DND-41 (cell line): Measurements from ENCODE around the gene ABCC8.
A peak's percentile ranks its signal among the peaks of the same experiment; 100 is the strongest.

Experiments used
- ATAC-seq: fragments of 200-7000 bp; cut with Tn5 transposase; 3 replicates; pipeline ENCODE4 v1.9.1; 2021; ENCODE audit warnings: low read depth; ENCODE audit not compliant: insufficient read depth
- DNase-seq: peaks from one replicate; pipeline ENCODE4 v3.0.0-alpha.2; 2020
- H2AFZ ChIP-seq: 2 replicates; pipeline ENCODE4 v1.6.0; 2012; ENCODE audit warnings: low read depth, low read length
- H3K27ac ChIP-seq: 2 replicates; pipeline ENCODE4 v1.5.1; 2012; ENCODE audit warnings: low read length, inconsistent platforms
- H3K27me3 ChIP-seq: fragments of 200-600 bp; sonication (generic); 2 replicates; pipeline ENCODE4 v1.6.0; 2012; ENCODE audit warnings: low read length, mild to moderate bottlenecking, inconsistent platforms; ENCODE audit not compliant: insufficient read depth, poor library complexity
- H3K36me3 ChIP-seq: 2 replicates; pipeline ENCODE4 v1.5.1; 2012; ENCODE audit warnings: low read length, inconsistent platforms; ENCODE audit not compliant: insufficient read depth
- H3K4me1 ChIP-seq: 2 replicates; pipeline ENCODE4 v1.5.1; 2012; ENCODE audit warnings: mild to moderate bottlenecking, low read length; ENCODE audit not compliant: insufficient read depth
- H3K4me2 ChIP-seq: 2 replicates; pipeline ENCODE4 v1.6.0; 2012; ENCODE audit warnings: mild to moderate bottlenecking, moderate library complexity, low read length, inconsistent platforms; ENCODE audit not compliant: insufficient read depth
- H3K4me3 ChIP-seq, 2 experiments: fragments of 200-600 bp in 1 of 2; shearing (Covaris generic) in 1 of 2; 2 replicates each; pipeline ENCODE4 v1.5.1; 2012 to 2016; ENCODE audit warnings: inconsistent platforms in 2 of 2, low read length in 2 of 2, mild to moderate bottlenecking in 2 of 2, low read depth in 1 of 2, moderate library complexity in 1 of 2
- H3K79me2 ChIP-seq: 2 replicates; pipeline ENCODE4 v1.6.0; 2012; ENCODE audit warnings: low read length, inconsistent platforms; ENCODE audit not compliant: insufficient read depth
- H3K9ac ChIP-seq: 2 replicates; pipeline ENCODE4 v1.6.0; 2012; ENCODE audit warnings: low read depth, mild to moderate bottlenecking, inconsistent platforms, low read length, moderate library complexity
- H3K9me3 ChIP-seq: 2 replicates; pipeline ENCODE4 v1.5.1; 2012; ENCODE audit warnings: low read length, moderate library complexity, mild to moderate bottlenecking, inconsistent platforms; ENCODE audit not compliant: insufficient read depth, severe bottlenecking
- H4K20me1 ChIP-seq: 2 replicates; pipeline ENCODE4 v1.6.0; 2012; ENCODE audit warnings: low read length; ENCODE audit not compliant: insufficient read depth
- EZH2 ChIP-seq: IDR thresholded peaks from 3 replicates; pipeline ENCODE4 v1.6.1; 2012; ENCODE audit warnings: borderline replicate concordance, low read depth, mild to moderate bottlenecking, moderate library complexity, low read length, inconsistent platforms; ENCODE audit not compliant: severe bottlenecking
- TF ChIP-seq, protein P1 (sequence below): IDR thresholded peaks from 2 replicates; pipeline ENCODE4 v1.5.1; 2012; ENCODE audit warnings: borderline replicate concordance, low read length, moderate library complexity, mild to moderate bottlenecking; ENCODE audit not compliant: poor library complexity, severe bottlenecking; ENCODE audit errors: extremely low read depth

ABCC8 gene

DNA sequence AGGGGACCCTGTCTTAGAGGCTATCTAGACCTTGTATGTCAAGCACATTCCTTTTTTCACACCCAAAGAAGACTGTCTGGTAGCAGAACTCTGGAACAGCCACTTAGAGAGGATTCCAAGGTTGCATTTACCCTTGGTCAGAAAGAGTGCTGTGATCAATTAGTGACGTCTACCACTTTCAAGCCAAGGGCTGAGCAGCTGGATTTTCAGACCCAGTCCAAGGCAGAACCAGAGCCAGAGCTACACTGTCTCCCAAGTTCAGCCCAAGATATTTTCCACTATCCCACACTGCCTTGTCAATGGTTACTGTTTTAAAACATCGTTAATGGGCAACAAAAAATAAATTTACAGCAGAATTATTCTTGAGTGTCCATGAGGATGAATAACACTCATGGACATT, 24.0 kb downstream of the ABCC8 start:
- H2AFZ ChIP-seq, result no peak overlapping the region
- H4K20me1 ChIP-seq, result no peaks in the 10 kb centered on the region
- DNase-seq (no peak), ATAC-seq (no peak)
- no peaks in the 10 kb centered on the region for H3K79me2 ChIP-seq
- H3K9me3 ChIP-seq, result no peaks in the 10 kb centered on the region
- 0 out of 2 replicates have a peak, but pooled peaks cover 3% of the 10 kb centered on the region for H3K36me3 ChIP-seq
- TF ChIP-seq, protein P1, sequence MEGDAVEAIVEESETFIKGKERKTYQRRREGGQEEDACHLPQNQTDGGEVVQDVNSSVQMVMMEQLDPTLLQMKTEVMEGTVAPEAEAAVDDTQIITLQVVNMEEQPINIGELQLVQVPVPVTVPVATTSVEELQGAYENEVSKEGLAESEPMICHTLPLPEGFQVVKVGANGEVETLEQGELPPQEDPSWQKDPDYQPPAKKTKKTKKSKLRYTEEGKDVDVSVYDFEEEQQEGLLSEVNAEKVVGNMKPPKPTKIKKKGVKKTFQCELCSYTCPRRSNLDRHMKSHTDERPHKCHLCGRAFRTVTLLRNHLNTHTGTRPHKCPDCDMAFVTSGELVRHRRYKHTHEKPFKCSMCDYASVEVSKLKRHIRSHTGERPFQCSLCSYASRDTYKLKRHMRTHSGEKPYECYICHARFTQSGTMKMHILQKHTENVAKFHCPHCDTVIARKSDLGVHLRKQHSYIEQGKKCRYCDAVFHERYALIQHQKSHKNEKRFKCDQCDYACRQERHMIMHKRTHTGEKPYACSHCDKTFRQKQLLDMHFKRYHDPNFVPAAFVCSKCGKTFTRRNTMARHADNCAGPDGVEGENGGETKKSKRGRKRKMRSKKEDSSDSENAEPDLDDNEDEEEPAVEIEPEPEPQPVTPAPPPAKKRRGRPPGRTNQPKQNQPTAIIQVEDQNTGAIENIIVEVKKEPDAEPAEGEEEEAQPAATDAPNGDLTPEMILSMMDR, result no peak
- no peak for TF ChIP-seq EZH2
- no peak overlapping the region for H3K4me3 ChIP-seq
- H3K27me3 ChIP-seq, result no peaks in the 10 kb centered on the region
- H3K4me2 ChIP-seq, result no peak overlapping the region
- H3K27ac ChIP-seq, result no peak overlapping the region
- H3K9ac ChIP-seq, result no peak overlapping the region
- H3K4me1 ChIP-seq, result peaks cover 7% of the 10 kb centered on the region

DNA sequence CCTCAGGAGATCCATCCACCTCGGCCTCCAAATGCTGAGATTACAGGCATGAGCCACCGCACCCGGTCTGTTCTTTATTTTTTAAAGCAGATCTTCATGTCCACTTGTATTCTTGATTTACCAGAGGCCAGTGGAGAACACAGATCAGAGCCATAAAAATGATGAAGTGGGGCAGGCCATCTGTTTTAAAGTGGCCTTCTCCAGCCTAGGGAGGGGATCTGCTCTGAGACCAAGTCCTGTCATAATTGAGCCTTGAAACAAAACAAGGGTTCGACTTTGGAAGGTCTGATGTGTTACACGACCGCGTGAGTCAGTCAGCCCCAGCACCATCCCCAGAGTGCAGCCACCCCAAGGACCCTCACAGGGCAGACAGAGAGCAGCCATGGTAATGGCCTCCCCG, 27.5 kb downstream of the ABCC8 start:
- no peak overlapping the region for H3K4me3 ChIP-seq
- TF ChIP-seq EZH2, result no peak
- H4K20me1 ChIP-seq, result no peaks in the 10 kb centered on the region
- no peak overlapping the region for H2AFZ ChIP-seq
- H3K9ac ChIP-seq, result no peak overlapping the region
- H3K36me3 ChIP-seq, result 0 out of 2 replicates have a peak, but pooled peaks cover 3% of the 10 kb centered on the region
- no peak overlapping the region for H3K27ac ChIP-seq
- ATAC-seq (no peak), DNase-seq (no peak)
- no peaks in the 10 kb centered on the region for H3K79me2 ChIP-seq
- no peaks in the 10 kb centered on the region for H3K9me3 ChIP-seq
- H3K4me2 ChIP-seq, result no peak overlapping the region
- peaks cover 8% of the 10 kb centered on the region; the same call in 1 of the 2 replicates for H3K4me1 ChIP-seq
- H3K27me3 ChIP-seq, result no peaks in the 10 kb centered on the region

DNA sequence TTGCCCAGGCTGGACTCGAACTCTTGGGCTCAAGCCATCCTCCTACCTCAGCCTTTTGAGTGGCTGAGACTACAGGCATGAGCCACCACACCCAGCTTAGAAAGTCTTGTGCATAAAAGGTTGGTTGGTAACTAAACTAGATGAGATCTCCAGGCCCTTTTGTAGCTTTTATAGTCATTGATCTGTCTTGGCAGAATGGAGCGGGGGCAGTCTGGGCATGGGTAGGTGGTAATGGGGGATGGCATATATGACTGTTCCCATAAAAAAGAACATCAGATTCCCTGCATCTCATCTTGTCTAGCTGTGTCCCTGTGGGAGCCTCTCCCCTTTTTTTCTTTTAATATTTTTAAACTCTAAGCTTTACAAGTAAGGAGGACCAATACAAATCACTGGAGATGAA, 30.2 kb downstream of the ABCC8 start:
- TF ChIP-seq, protein P1, result no peak
- no peak for TF ChIP-seq EZH2
- no peak for ATAC-seq

DNA sequence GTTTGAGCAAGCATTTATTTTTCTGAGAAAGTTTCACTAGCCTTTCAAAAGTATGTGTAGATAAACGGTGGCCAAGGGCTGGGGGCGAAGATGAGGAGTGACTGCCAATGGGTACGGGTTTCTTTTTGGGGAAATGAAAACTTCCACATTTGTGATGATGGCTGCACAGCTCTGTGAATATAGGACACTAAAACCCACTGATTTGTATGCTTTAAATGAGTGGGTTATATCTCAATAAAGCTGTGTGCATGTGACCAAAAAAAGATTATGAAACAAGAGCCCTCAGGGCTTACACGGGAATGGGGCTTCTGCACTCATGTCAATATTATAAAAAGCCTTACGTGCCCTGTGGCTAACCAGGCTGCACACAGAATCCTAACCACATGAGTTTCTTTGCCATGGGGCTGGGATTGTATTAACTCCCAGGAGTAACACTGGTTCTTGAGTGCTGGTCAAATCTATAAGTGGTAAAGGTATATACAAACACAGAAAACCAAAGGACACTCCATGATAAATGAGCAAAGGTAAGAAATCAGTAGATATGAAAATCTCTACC, 31.3 kb downstream of the ABCC8 start:
- no peak overlapping the region for H3K4me3 ChIP-seq
- H3K27me3 ChIP-seq, result no peaks in the 10 kb centered on the region
- H3K79me2 ChIP-seq, result no peaks in the 10 kb centered on the region
- DNase-seq (no peak), ATAC-seq (peak; percentile 34; the same call in 1 of the 3 replicates)
- H3K36me3 ChIP-seq, result no peaks in the 10 kb centered on the region
- H3K27ac ChIP-seq, result no peak overlapping the region
- TF ChIP-seq, protein P1, result no peak
- TF ChIP-seq EZH2, result no peak
- H3K4me1 ChIP-seq, result peaks cover 8% of the 10 kb centered on the region; the same call in 1 of the 2 replicates
- peaks cover 2% of the 10 kb centered on the region for H3K9me3 ChIP-seq
- H4K20me1 ChIP-seq, result no peaks in the 10 kb centered on the region
- no peak overlapping the region for H2AFZ ChIP-seq
- H3K9ac ChIP-seq, result no peak overlapping the region
- no peak overlapping the region for H3K4me2 ChIP-seq

More for the DNA sequence above, 30.2 kb downstream of the ABCC8 start:
- H3K4me1 ChIP-seq, result peaks cover 8% of the 10 kb centered on the region; the same call in 1 of the 2 replicates
- no peak overlapping the region for H3K4me3 ChIP-seq
- H4K20me1 ChIP-seq, result no peaks in the 10 kb centered on the region
- DNase-seq, result no peak
- no peaks in the 10 kb centered on the region for H3K27me3 ChIP-seq
- no peaks in the 10 kb centered on the region for H3K36me3 ChIP-seq
- no peak overlapping the region for H2AFZ ChIP-seq
- no peak overlapping the region for H3K9ac ChIP-seq
- H3K4me2 ChIP-seq, result no peak overlapping the region
- no peak overlapping the region for H3K27ac ChIP-seq
- no peaks in the 10 kb centered on the region for H3K79me2 ChIP-seq
- H3K9me3 ChIP-seq, result no peaks in the 10 kb centered on the region
